ENCODE data around the gene POU2F1.

The POU2F1 gene

DNA sequence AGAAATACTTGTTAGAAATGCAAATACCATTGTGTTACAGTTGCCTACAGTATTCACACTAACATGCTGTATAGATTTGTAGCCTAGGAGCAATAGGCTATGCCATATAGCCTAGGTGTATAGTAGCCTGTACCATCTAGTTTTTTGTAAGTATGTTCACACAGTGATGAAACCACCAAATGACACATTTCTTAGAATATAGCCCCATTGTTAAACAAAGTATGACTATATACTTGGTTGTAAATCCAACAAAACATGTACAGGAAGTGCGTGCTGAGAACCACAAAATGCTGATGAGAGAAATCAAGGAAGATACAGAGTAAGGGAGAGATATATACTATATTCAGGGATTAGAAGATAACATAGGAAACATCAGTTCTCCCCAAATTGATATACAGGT is 92.2 kb downstream of the POU2F1 start:
- peaks cover 3% of the 10 kb centered on the region for H3K4me1 ChIP-seq (ENCODE audit: control insufficient read depth, insufficient read depth, low read length)
- TF ChIP-seq, protein P1, sequence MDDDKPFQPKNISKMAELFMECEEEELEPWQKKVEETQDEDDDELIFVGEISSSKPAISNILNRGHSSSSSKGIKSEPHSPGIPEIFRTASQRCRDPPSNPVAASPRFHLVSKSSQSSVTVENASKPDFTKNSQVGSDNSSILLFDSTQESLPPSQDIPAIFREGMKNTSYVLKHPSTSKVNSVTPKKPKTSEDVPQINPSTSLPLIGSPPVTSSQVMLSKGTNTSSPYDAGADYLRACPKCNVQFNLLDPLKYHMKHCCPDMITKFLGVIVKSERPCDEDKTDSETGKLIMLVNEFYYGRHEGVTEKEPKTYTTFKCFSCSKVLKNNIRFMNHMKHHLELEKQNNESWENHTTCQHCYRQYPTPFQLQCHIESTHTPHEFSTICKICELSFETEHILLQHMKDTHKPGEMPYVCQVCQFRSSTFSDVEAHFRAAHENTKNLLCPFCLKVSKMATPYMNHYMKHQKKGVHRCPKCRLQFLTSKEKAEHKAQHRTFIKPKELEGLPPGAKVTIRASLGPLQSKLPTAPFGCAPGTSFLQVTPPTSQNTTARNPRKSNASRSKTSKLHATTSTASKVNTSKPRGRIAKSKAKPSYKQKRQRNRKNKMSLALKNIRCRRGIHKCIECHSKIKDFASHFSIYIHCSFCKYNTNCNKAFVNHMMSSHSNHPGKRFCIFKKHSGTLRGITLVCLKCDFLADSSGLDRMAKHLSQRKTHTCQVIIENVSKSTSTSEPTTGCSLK (tag by site-specific recombination; IDR thresholded peaks at IDR 0.05), result no peak
- no peak for TF ChIP-seq ZIC2 (tag by site-specific recombination; IDR thresholded peaks at IDR 0.05)
- TF ChIP-seq ZBTB8A (tag by site-specific recombination; IDR thresholded peaks at IDR 0.05), result no peak
- TF ChIP-seq, protein P2, sequence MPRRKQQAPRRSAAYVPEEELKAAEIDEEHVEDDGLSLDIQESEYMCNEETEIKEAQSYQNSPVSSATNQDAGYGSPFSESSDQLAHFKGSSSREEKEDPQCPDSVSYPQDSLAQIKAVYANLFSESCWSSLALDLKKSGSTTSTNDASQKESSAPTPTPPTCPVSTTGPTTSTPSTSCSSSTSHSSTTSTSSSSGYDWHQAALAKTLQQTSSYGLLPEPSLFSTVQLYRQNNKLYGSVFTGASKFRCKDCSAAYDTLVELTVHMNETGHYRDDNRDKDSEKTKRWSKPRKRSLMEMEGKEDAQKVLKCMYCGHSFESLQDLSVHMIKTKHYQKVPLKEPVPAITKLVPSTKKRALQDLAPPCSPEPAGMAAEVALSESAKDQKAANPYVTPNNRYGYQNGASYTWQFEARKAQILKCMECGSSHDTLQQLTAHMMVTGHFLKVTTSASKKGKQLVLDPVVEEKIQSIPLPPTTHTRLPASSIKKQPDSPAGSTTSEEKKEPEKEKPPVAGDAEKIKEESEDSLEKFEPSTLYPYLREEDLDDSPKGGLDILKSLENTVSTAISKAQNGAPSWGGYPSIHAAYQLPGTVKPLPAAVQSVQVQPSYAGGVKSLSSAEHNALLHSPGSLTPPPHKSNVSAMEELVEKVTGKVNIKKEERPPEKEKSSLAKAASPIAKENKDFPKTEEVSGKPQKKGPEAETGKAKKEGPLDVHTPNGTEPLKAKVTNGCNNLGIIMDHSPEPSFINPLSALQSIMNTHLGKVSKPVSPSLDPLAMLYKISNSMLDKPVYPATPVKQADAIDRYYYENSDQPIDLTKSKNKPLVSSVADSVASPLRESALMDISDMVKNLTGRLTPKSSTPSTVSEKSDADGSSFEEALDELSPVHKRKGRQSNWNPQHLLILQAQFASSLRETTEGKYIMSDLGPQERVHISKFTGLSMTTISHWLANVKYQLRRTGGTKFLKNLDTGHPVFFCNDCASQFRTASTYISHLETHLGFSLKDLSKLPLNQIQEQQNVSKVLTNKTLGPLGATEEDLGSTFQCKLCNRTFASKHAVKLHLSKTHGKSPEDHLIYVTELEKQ (tag by site-specific recombination; IDR thresholded peaks at IDR 0.05; ENCODE audit: borderline replicate concordance), result no peak
- no peak for TF ChIP-seq MZF1 (tag by site-specific recombination; IDR thresholded peaks at IDR 0.05; ENCODE audit: borderline replicate concordance)
- TF ChIP-seq BCL11B (tag by site-specific recombination; IDR thresholded peaks at IDR 0.05; ENCODE audit: low read depth), result no peak
- no peak for TF ChIP-seq ZNF571 (tag by site-specific recombination; IDR thresholded peaks at IDR 0.05)
- no peak for TF ChIP-seq ZNF501 (tag by site-specific recombination; IDR thresholded peaks at IDR 0.05)
- no peak for TF ChIP-seq ZNF514 (tag by site-specific recombination; IDR thresholded peaks at IDR 0.05)
- no peak for TF ChIP-seq ZNF10 (tag by site-specific recombination; IDR thresholded peaks at IDR 0.05)
- TF ChIP-seq ZNF239 (tag by site-specific recombination; IDR thresholded peaks at IDR 0.05), result no peak
- no peak for TF ChIP-seq RBAK (tag by site-specific recombination; IDR thresholded peaks at IDR 0.05)
- no peak for TF ChIP-seq ZNF777 (tag by site-specific recombination; IDR thresholded peaks at IDR 0.05; ENCODE audit: borderline replicate concordance)
- no peak for TF ChIP-seq ZBTB20 (tag by site-specific recombination; IDR thresholded peaks at IDR 0.05)
- TF ChIP-seq, protein P3, sequence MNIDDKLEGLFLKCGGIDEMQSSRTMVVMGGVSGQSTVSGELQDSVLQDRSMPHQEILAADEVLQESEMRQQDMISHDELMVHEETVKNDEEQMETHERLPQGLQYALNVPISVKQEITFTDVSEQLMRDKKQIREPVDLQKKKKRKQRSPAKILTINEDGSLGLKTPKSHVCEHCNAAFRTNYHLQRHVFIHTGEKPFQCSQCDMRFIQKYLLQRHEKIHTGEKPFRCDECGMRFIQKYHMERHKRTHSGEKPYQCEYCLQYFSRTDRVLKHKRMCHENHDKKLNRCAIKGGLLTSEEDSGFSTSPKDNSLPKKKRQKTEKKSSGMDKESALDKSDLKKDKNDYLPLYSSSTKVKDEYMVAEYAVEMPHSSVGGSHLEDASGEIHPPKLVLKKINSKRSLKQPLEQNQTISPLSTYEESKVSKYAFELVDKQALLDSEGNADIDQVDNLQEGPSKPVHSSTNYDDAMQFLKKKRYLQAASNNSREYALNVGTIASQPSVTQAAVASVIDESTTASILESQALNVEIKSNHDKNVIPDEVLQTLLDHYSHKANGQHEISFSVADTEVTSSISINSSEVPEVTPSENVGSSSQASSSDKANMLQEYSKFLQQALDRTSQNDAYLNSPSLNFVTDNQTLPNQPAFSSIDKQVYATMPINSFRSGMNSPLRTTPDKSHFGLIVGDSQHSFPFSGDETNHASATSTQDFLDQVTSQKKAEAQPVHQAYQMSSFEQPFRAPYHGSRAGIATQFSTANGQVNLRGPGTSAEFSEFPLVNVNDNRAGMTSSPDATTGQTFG (tag by site-specific recombination; IDR thresholded peaks at IDR 0.05; ENCODE audit: borderline replicate concordance), result no peak
- no peak for TF ChIP-seq ZNF561 (tag by site-specific recombination; IDR thresholded peaks at IDR 0.05; ENCODE audit: borderline replicate concordance)
- H3K27ac ChIP-seq (ENCODE audit: extremely low read depth, low read depth, low read length), result no peak overlapping the region
- no peak overlapping the region for H3K4me3 ChIP-seq (ENCODE audit: low read depth, low read length)
- ChIA-PET CTCF (no interaction called here), POLR2A (no interaction called here)
- no peaks in the 10 kb centered on the region; a peak in 1 of 3 replicates for H3K36me3 ChIP-seq (ENCODE audit: control insufficient read depth in 2 of 2, insufficient read depth in 1 of 2, low read length in 2 of 2)
- H3K9me3 ChIP-seq (ENCODE audit: control insufficient read depth, insufficient read depth, low read depth, low read length), result no peaks in the 10 kb centered on the region

DNA sequence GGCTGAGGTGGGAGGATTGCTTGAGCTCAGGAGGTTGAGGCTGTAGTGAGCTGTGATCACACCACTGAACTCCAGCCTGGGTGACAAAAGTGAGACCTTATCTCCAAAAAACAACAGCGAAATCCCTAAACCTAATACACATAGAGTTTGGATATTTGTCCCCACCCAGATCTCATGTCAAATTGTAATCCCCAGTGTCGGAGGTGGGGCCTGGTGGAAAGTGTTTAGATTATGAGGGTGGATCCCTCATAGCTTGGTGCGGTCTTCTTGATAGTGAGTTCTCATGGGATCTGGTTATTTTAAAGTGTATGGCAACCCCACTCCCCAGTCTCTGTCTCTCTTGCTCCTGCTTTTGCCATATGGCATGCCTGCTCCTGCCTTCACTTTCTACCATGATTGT is 94.0 kb downstream of the POU2F1 start:
- H3K4me1 ChIP-seq (ENCODE audit: control insufficient read depth, insufficient read depth, low read length), result peaks cover 3% of the 10 kb centered on the region
- POLR2A ChIA-PET, result no interaction called here

More for the DNA sequence above, 94.0 kb downstream of the POU2F1 start:
- TF ChIP-seq ZNF138 (tag by site-specific recombination; IDR thresholded peaks at IDR 0.05; ENCODE audit: borderline replicate concordance), result no peak
- peak; percentile 49 for TF ChIP-seq KLF1 (tag by site-specific recombination; IDR thresholded peaks at IDR 0.05)
- Histone ChIP-seq H3K9me3 (ENCODE audit: control insufficient read depth, insufficient read depth, low read depth, low read length) (no peaks in the 10 kb centered on the region), H3K4me3 (ENCODE audit: low read depth, low read length) (no peak overlapping the region), H3K27ac (ENCODE audit: extremely low read depth, low read depth, low read length) (no peak overlapping the region), H3K36me3 (ENCODE audit: control insufficient read depth in 2 of 2, insufficient read depth in 1 of 2, low read length in 2 of 2) (no peaks in the 10 kb centered on the region)
- CTCF ChIA-PET, result no interaction called here

Measured in HEK293 (cell line).